OCI-LY1 (cell line): Measurements from ENCODE around the gene STK4.

Source experiments
- H2AFZ ChIP-seq: fragments of 200-600 bp; sonication (generic), shearing (Covaris generic); 2 replicates; pipeline ENCODE4 v1.6.0; 2014; ENCODE audit warnings: antibody characterized with exemption, mild to moderate bottlenecking, low read length
- H3F3A ChIP-seq: fragments of 200-600 bp; sonication (generic), shearing (Covaris generic); 2 replicates; pipeline ENCODE4 v1.6.0; 2014; ENCODE audit warnings: mild to moderate bottlenecking, antibody characterized with exemption, low read length, moderate library complexity; ENCODE audit not compliant: insufficient read depth
- H3K27ac ChIP-seq: fragments of 200-600 bp; sonication (generic); 2 replicates; pipeline ENCODE4 v1.5.1; 2014; ENCODE audit warnings: low read length, mixed run types, mild to moderate bottlenecking, low read depth; ENCODE audit not compliant: poor library complexity, severe bottlenecking
- H3K27me3 ChIP-seq: fragments of 200-600 bp; sonication (generic); 2 replicates; pipeline ENCODE4 v1.6.0; 2014; ENCODE audit warnings: antibody characterized with exemption, mild to moderate bottlenecking, low read length, moderate library complexity; ENCODE audit not compliant: insufficient read depth
- H3K36me3 ChIP-seq: fragments of 200-600 bp; sonication (generic); 2 replicates; pipeline ENCODE4 v1.6.1; 2014; ENCODE audit warnings: mild to moderate bottlenecking, antibody characterized with exemption, low read length, moderate library complexity, mixed read lengths; ENCODE audit not compliant: insufficient read depth
- H3K4me1 ChIP-seq: fragments of 200-600 bp; sonication (generic); 2 replicates; pipeline ENCODE4 v1.5.1; 2014; ENCODE audit warnings: mild to moderate bottlenecking, low read length, moderate library complexity; ENCODE audit not compliant: insufficient read depth, severe bottlenecking
- H3K4me2 ChIP-seq: fragments of 200-600 bp; sonication (generic), shearing (Covaris generic); 2 replicates; pipeline ENCODE4 v1.6.1; 2014; ENCODE audit warnings: low read length
- H3K4me3 ChIP-seq: fragments of 200-600 bp; sonication (generic); 2 replicates; pipeline ENCODE4 v1.5.1; 2014; ENCODE audit warnings: low read length, low read depth, mild to moderate bottlenecking, mixed read lengths; ENCODE audit not compliant: poor library complexity, severe bottlenecking
- H3K79me2 ChIP-seq: fragments of 200-600 bp; shearing (Covaris generic); 2 replicates; pipeline ENCODE4 v1.6.1; 2016; ENCODE audit warnings: mixed run types, low read length, mixed read lengths; ENCODE audit not compliant: insufficient read depth
- H3K9ac ChIP-seq: fragments of 200-600 bp; sonication (generic), shearing (Covaris generic); 2 replicates; pipeline ENCODE4 v1.6.1; 2014; ENCODE audit warnings: mild to moderate bottlenecking, low read length, mixed read lengths
- H3K9me2 ChIP-seq: fragments of 200-600 bp; sonication (generic), shearing (Covaris generic); 2 replicates; pipeline ENCODE4 v1.6.1; 2014; ENCODE audit warnings: low read depth, mild to moderate bottlenecking, low read length, mixed read lengths
- H3K9me3 ChIP-seq: fragments of 200-600 bp; shearing (Covaris generic); 2 replicates; pipeline ENCODE4 v1.6.1; 2014; ENCODE audit warnings: low read length, mixed read lengths
- H4K20me1 ChIP-seq: fragments of 200-600 bp; sonication (generic), shearing (Covaris generic); 2 replicates; pipeline ENCODE4 v1.6.0; 2016; ENCODE audit warnings: mild to moderate bottlenecking, low read length; ENCODE audit not compliant: insufficient read depth
- EZH2 ChIP-seq: fragments of 200-600 bp; sonication (generic), shearing (Covaris generic); IDR thresholded peaks from 2 replicates; pipeline ENCODE4 v1.8.0; 2017; ENCODE audit warnings: borderline replicate concordance, mixed run types, mild to moderate bottlenecking, antibody characterized with exemption, low read length, moderate library complexity, mixed read lengths
- TF ChIP-seq, protein P1 (sequence below): fragments of 200-600 bp; sonication (generic), shearing (Covaris generic); IDR thresholded peaks from 2 replicates; pipeline ENCODE4 v1.5.1; 2017; ENCODE audit warnings: mild to moderate bottlenecking, antibody characterized with exemption, low read length, moderate library complexity, mixed read lengths

Gene STK4

DNA sequence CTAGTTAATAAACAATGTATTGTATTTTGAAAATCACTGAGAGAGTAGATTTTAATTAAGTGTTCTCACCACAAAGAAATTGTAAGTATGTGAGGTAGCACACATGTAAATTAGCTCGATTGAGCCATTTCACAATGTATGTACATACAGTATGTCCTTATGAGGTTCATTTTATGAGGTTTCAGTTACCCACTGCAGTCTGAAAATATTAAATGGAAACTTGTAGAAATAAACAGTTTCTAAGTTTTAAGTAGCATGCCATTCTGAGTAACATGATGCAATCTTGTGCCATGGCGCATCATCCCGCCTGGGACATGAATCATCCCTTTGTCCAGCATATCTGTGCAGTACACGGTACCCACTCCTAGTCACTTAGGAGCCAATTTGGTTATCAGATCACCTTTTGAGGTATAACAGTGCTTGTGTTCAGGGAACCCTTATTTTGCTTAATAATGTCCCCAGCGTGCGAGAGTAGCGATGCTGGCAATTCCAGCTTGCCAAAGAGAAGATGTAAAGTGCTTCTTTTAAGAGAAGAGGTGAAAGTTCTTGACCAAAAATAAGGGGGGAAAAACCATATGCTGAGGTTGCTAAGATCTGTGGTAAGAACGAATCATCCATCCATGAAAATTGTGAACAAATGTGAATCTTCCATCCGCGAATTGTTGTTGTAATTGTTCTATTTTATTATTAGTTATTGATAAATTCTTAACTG, 69.9 kb downstream of the STK4 start:
- Histone ChIP-seq H3K27me3 (no peaks in the 10 kb centered on the region), H3K79me2 (peaks cover 32% of the 10 kb centered on the region), H3K9me3 (no peaks in the 10 kb centered on the region), H3K27ac (no peak overlapping the region), H3F3A (no peaks in the 10 kb centered on the region), H3K4me2 (no peak overlapping the region), H3K4me3 (no peak overlapping the region), H2AFZ (no peak overlapping the region), H3K9ac (no peak overlapping the region), H4K20me1 (no peaks in the 10 kb centered on the region), H3K9me2 (no peaks in the 10 kb centered on the region), H3K4me1 (peaks cover 4% of the 10 kb centered on the region), H3K36me3 (peaks cover 73% of the 10 kb centered on the region)
- TF ChIP-seq EZH2, result no peak
- TF ChIP-seq, protein P1, sequence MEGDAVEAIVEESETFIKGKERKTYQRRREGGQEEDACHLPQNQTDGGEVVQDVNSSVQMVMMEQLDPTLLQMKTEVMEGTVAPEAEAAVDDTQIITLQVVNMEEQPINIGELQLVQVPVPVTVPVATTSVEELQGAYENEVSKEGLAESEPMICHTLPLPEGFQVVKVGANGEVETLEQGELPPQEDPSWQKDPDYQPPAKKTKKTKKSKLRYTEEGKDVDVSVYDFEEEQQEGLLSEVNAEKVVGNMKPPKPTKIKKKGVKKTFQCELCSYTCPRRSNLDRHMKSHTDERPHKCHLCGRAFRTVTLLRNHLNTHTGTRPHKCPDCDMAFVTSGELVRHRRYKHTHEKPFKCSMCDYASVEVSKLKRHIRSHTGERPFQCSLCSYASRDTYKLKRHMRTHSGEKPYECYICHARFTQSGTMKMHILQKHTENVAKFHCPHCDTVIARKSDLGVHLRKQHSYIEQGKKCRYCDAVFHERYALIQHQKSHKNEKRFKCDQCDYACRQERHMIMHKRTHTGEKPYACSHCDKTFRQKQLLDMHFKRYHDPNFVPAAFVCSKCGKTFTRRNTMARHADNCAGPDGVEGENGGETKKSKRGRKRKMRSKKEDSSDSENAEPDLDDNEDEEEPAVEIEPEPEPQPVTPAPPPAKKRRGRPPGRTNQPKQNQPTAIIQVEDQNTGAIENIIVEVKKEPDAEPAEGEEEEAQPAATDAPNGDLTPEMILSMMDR, result no peak

DNA sequence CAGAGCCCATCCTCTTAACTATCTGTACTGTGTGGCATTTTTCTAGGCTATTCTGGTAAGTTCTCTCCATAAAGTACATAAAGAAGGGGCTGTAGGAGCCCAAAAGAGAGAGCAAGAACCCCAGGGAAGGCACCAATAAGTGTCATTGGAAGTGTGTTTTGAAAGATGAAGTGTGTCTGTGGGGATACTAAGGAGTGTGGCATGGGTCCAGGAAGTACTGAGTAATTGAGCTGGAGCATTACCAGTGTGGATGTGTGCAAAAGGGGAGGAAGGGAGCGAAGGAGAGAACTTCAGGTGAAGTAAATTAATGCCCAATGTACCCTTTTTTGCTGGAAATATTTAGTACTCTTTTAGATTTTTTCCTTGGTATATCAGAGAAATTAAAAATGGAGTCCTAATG, 70.7 kb downstream of the STK4 start:
- H3F3A ChIP-seq, result no peaks in the 10 kb centered on the region
- no peak overlapping the region for H3K9ac ChIP-seq
- no peaks in the 10 kb centered on the region for H3K27me3 ChIP-seq
- H3K4me3 ChIP-seq, result no peak overlapping the region
- H2AFZ ChIP-seq, result no peak overlapping the region
- peaks cover 73% of the 10 kb centered on the region for H3K36me3 ChIP-seq
- H4K20me1 ChIP-seq, result no peaks in the 10 kb centered on the region
- no peak for TF ChIP-seq EZH2
- TF ChIP-seq, protein P1, result no peak
- H3K4me1 ChIP-seq, result peaks cover 4% of the 10 kb centered on the region
- no peaks in the 10 kb centered on the region for H3K9me3 ChIP-seq
- H3K9me2 ChIP-seq, result no peaks in the 10 kb centered on the region
- no peak overlapping the region for H3K27ac ChIP-seq
- no peak overlapping the region for H3K4me2 ChIP-seq
- peaks cover 33% of the 10 kb centered on the region for H3K79me2 ChIP-seq

DNA sequence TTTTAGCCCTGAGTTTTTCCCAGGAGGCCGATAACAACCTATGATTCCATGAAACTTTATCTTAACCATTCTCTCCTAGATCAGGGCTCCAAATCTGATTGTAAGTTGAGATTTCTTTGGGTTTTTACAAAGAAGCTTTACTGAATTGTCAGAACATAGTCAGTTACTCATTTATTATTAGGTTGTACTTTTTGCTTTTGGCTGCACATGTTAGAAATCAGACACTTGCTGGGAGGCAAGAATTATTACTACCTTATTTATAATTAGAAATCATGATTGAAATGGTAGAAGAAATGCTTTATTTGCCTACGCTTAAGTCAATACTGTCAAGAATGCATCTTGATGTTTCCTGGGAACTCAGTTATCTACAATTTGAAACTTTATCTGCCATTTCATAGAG, 71.3 kb downstream of the STK4 start:
- no peaks in the 10 kb centered on the region for H3F3A ChIP-seq
- H3K36me3 ChIP-seq, result peaks cover 73% of the 10 kb centered on the region
- H3K9me3 ChIP-seq, result no peaks in the 10 kb centered on the region
- no peak overlapping the region for H3K27ac ChIP-seq
- no peaks in the 10 kb centered on the region for H3K27me3 ChIP-seq
- H2AFZ ChIP-seq, result no peak overlapping the region
- peaks cover 31% of the 10 kb centered on the region for H3K79me2 ChIP-seq
- H3K4me2 ChIP-seq, result no peak overlapping the region
- no peak overlapping the region for H3K4me3 ChIP-seq
- H3K9ac ChIP-seq, result no peak overlapping the region
- TF ChIP-seq, protein P1, result no peak
- no peak for TF ChIP-seq EZH2
- peaks cover 4% of the 10 kb centered on the region for H3K4me1 ChIP-seq
- no peaks in the 10 kb centered on the region for H4K20me1 ChIP-seq
- H3K9me2 ChIP-seq, result no peaks in the 10 kb centered on the region
